GM19238 (cell line): ENCODE data around the gene BPGM.

Source experiments
- DNase-seq: peaks from one replicate; pipeline ENCODE4 v3.0.0; 2011; ENCODE audit warnings: low spot score; ENCODE audit not compliant: insufficient read length

Gene BPGM

GRCh38 chr7:134695321-134695860 is 48.7 kb downstream of the BPGM start:
- no peak for DNase-seq

- DNase-seq: no peak
These were observed 49.6 kb downstream of the BPGM start for GRCh38 chr7:134696261-134696660.

GRCh38 chr7:134697205-134697886 is 50.7 kb downstream of the BPGM start:
- no peak for DNase-seq

GRCh38 chr7:134698481-134698880 is 51.8 kb downstream of the BPGM start:
- no peak for DNase-seq

DNA sequence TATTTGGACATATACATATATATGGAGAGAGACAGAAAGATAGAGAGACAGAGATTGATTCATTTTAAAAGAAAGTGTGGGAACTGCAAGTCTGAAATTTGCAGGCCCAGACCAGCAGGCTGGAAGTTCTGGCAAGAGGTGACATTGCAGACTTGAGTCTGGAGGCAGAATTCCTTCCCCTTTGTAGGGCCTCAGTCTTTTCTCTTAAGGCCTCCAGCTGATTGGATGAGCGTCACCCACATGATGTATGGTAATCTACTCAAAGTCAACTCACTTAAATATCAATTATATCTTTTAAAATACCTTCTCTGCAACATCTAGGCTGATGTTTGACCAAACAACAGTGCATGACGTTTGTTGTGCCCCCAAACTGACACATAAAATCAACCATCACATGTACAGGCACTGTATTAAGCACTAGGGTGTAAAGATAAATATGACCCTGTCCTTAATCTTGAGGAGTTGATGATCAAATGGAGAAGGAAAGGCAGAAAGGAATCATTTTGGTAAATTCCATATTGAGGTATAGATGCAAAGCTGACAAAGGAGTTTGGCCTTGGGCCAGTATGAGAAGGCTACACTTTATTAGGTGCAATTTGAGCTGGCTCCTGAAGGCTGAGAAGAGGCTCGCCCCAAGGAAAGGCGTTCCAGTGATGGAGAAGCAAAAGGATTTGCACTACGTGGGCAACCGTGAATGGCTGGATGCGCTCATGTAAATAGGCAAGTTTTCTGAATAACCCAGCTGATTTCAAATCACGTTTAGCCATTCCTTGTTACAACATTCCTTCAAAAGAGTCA is 52.6 kb downstream of the BPGM start:
- no peak for DNase-seq

DNA sequence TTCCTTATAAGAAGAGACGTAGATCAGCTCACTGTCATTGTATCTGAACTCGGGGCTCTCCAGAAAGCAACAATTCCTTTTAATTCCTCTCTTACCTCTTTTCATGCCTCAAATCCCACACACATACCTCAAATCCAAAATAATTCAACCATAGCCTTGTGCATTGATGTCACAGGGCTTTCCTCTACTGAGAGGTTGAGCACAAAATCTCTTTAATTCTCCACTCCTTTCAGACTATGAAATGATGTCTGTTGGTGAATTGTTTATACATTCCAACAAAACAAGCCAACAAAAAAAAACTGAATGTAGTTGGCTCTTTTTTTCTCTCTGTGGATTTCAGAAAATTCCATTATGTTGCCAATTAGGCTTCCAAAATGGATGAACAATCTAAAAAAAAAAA is 53.2 kb downstream of the BPGM start:
- DNase-seq: no peak

- peak; percentile 16 for DNase-seq
These were observed 54.6 kb downstream of the BPGM start for GRCh38 chr7:134701272-134701671.

DNA sequence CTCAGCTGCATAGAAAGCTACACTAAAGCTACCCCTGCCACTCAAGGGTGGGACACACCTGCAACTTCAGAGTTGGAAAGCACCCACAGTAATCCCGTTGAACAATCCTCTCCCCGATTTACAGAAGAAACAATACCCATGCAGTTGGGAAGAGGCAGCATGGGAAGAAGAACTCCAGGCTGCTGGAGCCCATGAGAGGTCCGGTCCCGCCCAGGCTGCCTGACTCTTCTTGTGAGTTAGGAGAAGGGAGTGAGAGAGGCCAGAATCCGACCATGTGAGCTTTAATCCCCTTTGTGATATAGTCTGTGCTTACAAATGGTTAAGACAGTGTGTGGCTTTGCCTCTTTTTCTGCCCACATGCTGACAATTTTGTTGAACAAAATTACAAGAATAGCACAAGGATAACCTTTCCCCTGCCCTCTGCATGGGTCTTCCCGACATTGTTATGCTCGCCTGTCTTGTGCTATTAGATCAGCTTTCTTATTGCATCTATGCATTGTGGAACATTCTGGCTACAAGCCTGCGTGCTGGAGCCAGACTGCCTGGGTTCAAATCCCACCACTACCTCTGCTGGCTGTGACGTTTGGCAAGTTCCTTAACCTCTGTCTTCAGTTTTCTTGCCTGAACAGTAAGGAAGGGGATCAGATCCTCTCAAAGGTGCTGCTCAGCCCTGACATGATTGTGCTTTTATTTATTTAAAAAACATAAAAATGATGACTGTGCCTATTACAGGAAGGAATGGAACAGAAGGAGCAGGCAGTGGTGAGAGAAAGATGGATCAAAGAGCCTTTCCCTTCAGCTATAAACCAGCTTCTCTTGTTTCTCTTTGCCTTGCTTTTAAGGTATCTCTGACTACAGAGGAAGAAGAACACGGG is 56.0 kb downstream of the BPGM start:
- DNase-seq: no peak

DNA sequence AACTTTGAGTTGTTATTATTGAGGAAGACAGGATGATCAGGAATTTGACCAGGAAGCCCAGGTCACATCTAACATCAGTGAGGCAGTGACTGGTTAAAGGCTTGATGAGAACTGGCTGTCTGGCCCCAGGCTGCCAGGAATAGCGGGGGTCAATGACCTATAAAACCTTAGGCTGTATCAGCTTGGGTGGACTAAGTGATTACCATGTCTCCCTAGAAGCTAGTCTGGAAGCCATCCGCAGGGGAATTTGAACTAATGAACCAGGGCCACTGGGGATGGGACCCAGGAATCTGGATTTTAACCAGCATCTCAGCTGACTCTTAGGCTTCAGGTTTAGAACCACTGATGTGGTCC is 56.6 kb downstream of the BPGM start:
- DNase-seq: no peak

DNA sequence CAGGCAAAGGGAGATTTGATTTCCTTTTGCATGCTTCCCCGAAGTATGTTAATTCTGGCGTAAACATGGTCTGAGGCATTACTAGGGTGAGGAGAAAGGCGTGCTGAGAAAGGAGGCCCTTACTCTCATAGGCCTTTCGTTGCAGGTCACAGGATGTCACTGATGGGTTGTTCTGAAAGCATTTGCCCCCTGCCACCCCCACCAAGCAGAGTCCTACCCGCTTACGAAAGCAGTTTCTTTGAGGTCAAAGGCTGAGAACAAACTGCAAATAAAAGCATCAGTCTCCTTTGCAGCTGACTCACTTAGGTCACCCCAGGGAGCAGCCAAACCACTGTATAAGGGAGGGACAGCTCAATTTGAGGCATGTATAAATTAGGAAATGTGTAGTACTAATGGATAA is 57.1 kb downstream of the BPGM start:
- DNase-seq: no peak

- no peak for DNase-seq
These were observed 58.2 kb downstream of the BPGM start for GRCh38 chr7:134704827-134705226.

- no peak for DNase-seq
These were observed 59.1 kb downstream of the BPGM start for GRCh38 chr7:134705716-134706115.

DNA sequence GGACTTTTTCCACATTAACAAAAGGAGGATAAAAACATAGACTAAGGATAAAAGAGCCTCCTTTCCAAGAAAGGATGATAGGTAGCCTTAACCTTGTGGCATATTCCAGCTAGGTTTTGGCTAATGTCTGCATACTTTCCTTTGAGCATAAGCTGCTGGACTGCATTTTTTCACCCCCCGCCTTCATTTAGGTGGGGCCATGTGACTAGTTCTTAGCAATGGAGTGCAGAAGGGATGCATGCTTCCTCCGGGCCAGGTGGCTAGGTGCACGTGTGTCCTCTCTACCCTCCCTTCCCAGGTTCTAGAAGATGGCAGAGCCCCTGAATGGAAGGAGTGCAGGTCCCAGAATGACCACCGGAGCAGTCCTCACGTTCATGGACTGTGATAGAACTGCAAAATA is 59.8 kb downstream of the BPGM start:
- no peak for DNase-seq

DNA sequence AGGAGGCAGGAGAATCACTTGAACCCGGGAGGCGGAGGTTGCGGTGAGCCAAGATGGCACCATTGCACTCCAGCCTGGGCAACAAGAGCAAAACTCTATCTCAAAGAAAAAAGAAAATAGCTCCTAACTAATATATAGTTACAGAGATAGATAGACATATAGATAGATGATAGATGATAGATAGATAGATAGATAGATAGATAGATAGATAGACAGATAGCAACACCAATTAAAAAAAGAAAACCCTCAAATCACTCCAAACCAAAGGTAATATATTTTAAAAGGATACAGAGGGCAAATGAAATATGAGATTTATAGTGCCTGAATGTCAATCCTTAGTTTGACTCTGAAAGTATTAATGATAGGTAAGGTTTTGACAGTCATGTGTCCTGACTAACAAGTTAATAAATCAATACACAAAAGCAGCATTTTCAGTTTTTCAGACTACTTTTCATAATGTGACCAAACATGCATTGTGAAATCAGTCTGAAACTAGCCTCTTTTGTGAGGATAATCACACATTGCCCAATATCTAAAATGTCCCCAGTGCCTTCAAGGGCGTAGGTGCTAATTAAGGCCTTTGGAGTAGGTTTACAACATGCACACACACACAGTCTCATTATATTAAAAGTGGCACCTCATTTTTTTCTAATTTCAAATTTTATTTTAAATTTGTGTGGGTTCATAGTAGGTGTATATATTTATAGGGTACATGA is 61.2 kb downstream of the BPGM start:
- no peak for DNase-seq

GRCh38 chr7:134708692-134709091 is 62.0 kb downstream of the BPGM start:
- DNase-seq: no peak

DNA sequence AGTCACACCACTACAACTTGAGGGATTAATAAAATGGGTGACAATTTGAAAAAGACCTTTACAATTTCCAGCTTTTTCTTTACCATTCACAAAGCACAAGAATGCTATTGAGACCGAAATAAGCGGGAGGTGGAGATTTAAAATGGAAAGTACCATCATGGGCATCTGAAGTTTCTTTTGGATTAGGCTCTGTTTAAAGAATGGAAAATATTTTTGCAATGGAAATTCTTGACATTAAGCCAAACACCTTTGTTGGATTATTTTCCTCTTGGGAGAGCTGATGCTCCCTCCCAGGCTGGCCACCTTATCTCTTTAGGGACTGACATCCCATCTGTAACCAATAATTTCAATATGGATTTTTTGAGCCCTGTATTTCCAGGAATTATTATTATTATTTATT is 62.5 kb downstream of the BPGM start:
- DNase-seq: no peak

DNA sequence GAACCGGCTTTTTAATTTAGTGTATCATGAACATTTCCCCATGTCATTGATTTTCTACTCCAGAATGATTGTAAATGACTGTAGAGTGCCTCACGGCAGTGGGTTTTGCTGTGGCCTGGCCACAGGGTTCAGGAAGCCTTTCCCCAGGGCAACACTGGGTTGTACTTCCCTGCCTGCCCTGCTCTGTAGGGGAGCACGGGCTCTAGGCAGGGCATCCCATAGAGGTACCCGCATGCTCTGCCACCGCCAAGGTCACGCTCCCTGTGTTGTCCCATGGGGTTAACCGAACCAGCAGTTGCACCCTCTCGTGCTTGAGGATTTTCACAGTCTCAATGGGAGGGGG is 63.8 kb downstream of the BPGM start:
- DNase-seq: no peak

DNA sequence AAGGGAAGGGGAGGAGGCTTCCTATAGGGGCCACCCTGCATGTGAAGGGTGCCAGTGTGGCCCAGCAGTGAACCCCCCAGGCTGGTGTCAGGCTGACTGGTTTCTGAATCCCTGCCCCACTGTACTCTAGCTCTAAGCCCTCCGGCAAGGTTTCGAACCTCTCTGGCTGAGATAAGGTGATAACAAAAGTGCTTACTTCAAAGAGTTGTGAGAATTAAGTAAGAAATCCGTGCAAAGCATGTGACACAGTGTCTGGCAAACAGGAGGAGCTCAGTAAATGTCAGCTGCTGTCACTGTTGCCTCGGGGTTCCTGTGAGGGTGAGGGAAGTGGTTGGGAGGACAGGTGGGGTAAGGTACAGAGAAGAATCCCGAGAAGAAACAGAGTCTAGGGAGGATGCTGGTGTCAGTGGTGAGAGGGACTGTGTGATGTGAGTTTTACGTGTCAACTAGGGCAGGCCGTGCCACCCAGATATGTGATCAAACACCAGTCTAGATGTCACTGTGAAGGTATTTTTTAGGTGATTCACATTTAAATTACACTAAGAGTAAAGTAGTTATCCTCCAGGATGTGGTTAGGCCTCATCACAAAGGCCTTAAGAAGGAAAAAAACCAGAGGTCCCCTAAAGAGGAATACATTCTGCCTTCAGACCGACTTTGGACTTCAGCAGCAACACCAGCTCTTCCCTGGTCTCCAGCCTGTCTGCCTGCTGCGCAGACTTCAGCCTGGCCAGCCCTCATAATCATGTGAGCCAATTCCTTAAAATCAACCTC is 64.4 kb downstream of the BPGM start:
- no peak for DNase-seq

GRCh38 chr7:134712196-134712595 is 65.5 kb downstream of the BPGM start:
- no peak for DNase-seq

DNA sequence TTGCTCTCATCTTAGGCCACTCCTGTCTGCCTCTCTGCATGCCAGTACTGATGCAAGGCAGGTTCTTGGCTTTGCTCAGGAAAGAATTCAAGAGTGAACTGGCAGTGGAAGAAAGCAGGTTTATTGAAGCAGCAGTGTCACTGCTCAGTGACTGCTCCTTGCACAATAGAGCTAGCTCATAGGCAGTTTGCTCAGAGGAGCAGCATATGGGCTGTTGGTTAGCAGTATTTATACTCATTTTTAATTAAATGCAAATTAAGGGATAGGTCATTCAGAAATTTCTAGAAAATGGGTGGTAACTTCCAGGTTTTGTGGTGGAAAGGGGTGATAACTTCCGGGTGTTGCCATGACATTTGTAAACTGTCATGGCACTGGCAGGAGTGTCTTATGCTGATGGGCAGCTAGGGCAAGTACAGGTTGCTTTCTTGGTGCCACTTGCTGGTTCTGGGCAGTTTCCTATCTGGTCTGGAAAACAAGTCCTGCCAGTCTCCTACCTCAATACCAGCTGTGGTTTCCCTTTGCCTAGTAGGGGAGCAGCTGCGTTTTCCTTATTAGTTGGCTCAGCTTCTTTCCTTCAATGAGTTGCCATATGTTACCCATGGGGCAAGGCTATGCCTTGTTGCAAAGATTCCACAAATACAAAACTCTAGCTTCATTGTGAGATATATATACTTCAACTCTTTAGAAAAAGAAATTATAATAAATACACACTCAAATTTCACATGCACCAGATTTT is 68.0 kb downstream of the BPGM start:
- DNase-seq: no peak
